GM19240 (cell line): ENCODE results near the gene KCNT1.

ENCODE experiments used
- DNase-seq: peaks from one replicate; pipeline ENCODE4 v3.0.0; 2011; ENCODE audit warnings: low spot score; ENCODE audit not compliant: insufficient read length

KCNT1 gene

GRCh38 chr9:135763716-135764446 lies 61.9 kb downstream of the KCNT1 start:
- DNase-seq = no peak

- no peak for DNase-seq
These were observed 62.7 kb downstream of the KCNT1 start for GRCh38 chr9:135764731-135765130.

GRCh38 chr9:135765416-135765815 lies 63.4 kb downstream of the KCNT1 start:
- no peak for DNase-seq

- no peak for DNase-seq
These were observed 64.3 kb downstream of the KCNT1 start for GRCh38 chr9:135766251-135766650.

GRCh38 chr9:135766707-135767106 lies 64.7 kb downstream of the KCNT1 start:
- DNase-seq = no peak

GRCh38 chr9:135768516-135769218 lies 66.7 kb downstream of the KCNT1 start:
- no peak for DNase-seq

- no peak for DNase-seq
These were observed 67.7 kb downstream of the KCNT1 start for GRCh38 chr9:135769489-135770202.

- DNase-seq = no peak
These were observed 68.2 kb downstream of the KCNT1 start for GRCh38 chr9:135770203-135770535.

GRCh38 chr9:135770771-135771170 lies 68.8 kb downstream of the KCNT1 start:
- no peak for DNase-seq

- no peak for DNase-seq
These were observed 69.5 kb downstream of the KCNT1 start for GRCh38 chr9:135771401-135772051.

- no peak for DNase-seq
These were observed 70.2 kb downstream of the KCNT1 start for GRCh38 chr9:135772056-135772646.

GRCh38 chr9:135772702-135773493 lies 70.9 kb downstream of the KCNT1 start:
- DNase-seq = no peak

- DNase-seq = no peak
These were observed 71.7 kb downstream of the KCNT1 start for GRCh38 chr9:135773530-135774238.

- DNase-seq = no peak
These were observed 72.3 kb downstream of the KCNT1 start for GRCh38 chr9:135774239-135774747.

- no peak for DNase-seq
These were observed 73.0 kb downstream of the KCNT1 start for GRCh38 chr9:135774794-135775525.

GRCh38 chr9:135775911-135776310 lies 73.9 kb downstream of the KCNT1 start:
- no peak for DNase-seq

- no peak for DNase-seq
These were observed 75.1 kb downstream of the KCNT1 start for GRCh38 chr9:135776893-135777622.

- no peak for DNase-seq
These were observed 75.7 kb downstream of the KCNT1 start for GRCh38 chr9:135777623-135778177.
